Measurements from ENCODE around the gene TTC7B.

GRCh38 chr14:90558983-90559590 is 257.1 kb downstream of the TTC7B start:
- no peak for TF ChIP-seq EZH2 (IDR thresholded peaks at IDR 0.05; ENCODE audit: borderline replicate concordance, low read depth, low read length)
- TF ChIP-seq, protein P1, sequence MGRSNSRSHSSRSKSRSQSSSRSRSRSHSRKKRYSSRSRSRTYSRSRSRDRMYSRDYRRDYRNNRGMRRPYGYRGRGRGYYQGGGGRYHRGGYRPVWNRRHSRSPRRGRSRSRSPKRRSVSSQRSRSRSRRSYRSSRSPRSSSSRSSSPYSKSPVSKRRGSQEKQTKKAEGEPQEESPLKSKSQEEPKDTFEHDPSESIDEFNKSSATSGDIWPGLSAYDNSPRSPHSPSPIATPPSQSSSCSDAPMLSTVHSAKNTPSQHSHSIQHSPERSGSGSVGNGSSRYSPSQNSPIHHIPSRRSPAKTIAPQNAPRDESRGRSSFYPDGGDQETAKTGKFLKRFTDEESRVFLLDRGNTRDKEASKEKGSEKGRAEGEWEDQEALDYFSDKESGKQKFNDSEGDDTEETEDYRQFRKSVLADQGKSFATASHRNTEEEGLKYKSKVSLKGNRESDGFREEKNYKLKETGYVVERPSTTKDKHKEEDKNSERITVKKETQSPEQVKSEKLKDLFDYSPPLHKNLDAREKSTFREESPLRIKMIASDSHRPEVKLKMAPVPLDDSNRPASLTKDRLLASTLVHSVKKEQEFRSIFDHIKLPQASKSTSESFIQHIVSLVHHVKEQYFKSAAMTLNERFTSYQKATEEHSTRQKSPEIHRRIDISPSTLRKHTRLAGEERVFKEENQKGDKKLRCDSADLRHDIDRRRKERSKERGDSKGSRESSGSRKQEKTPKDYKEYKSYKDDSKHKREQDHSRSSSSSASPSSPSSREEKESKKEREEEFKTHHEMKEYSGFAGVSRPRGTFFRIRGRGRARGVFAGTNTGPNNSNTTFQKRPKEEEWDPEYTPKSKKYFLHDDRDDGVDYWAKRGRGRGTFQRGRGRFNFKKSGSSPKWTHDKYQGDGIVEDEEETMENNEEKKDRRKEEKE (IDR thresholded peaks at IDR 0.05; ENCODE audit: borderline replicate concordance in 1 of 2, control insufficient read depth in 1 of 2, low read depth in 2 of 2, low read length in 1 of 2): no peak
- no peak for TF ChIP-seq CTCF (IDR thresholded peaks at IDR 0.05 in 2 of 3, conservative IDR thresholded peaks at IDR 0.05 in 1 of 3; ENCODE audit: insufficient read depth in 2 of 3, low read depth in 1 of 3, low read length in 3 of 3)
- TF ChIP-seq NR2F6 (CRISPR knock-in tag; IDR thresholded peaks at IDR 0.05): no peak
- no peak for TF ChIP-seq DPF2 (IDR thresholded peaks at IDR 0.05)
- TF ChIP-seq C11orf30 (IDR thresholded peaks at IDR 0.05; ENCODE audit: low read depth): no peak
- TF ChIP-seq MYBL2 (IDR thresholded peaks at IDR 0.05; ENCODE audit: low read depth): no peak
- TF ChIP-seq MYBL2 (CRISPR knock-in tag; IDR thresholded peaks at IDR 0.05; ENCODE audit: borderline replicate concordance): no peak
- TF ChIP-seq TCF7 (IDR thresholded peaks at IDR 0.05; ENCODE audit: borderline replicate concordance): no peak
- no peak for TF ChIP-seq POLR2AphosphoS5 (IDR thresholded peaks at IDR 0.05; ENCODE audit: control insufficient read depth, insufficient read depth, low read depth, low read length)

Measured in K562 (cell line).